ENCODE measurements around the gene ELP4. TPM values are rescaled to one million over a fixed set of nuclear protein-coding genes. Genes with fewer than 3 reads are reported as not detected.

The ELP4 gene
- total RNA-seq, 1 donor from 2014 or later: 25.6 TPM

GRCh38 chr11:31805037-31805628 lies 295.6 kb downstream of the ELP4 start:
- H3K4me3 ChIP-seq (ENCODE audit: low read length in 3 of 3): peak overlapping the region; percentile 43 to 63 (median 47)
- no peak overlapping the region for H3K27ac ChIP-seq (ENCODE audit: low read depth, low read length)
- H3K4me1 ChIP-seq (ENCODE audit: control insufficient read depth in 3 of 3, insufficient read depth in 3 of 3, low read length in 3 of 3): peaks cover 20 to 28% (median 23%) of the 10 kb centered on the region in 3 donors
- no peak overlapping the region for H3K9ac ChIP-seq (ENCODE audit: low read depth in 1 of 3, low read length in 3 of 3)
- H3K27me3 ChIP-seq (ENCODE audit: control insufficient read depth in 3 of 3, insufficient read depth in 3 of 3, low read length in 3 of 3): peaks cover 99% of the 10 kb centered on the region in 3 donors
- no peaks in the 10 kb centered on the region for H3K9me3 ChIP-seq (ENCODE audit: control insufficient read depth in 3 of 3, low read length in 3 of 3)
- H3K36me3 ChIP-seq (ENCODE audit: control insufficient read depth in 3 of 3, insufficient read depth in 3 of 3, low read length in 3 of 3): no peaks in the 10 kb centered on the region

GRCh38 chr11:31805629-31806185 lies 296.1 kb downstream of the ELP4 start:
- no peak overlapping the region for H3K9ac ChIP-seq (ENCODE audit: low read depth in 1 of 3, low read length in 3 of 3)
- peak overlapping the region in 1 of 3 donors; percentile 45 for H3K4me3 ChIP-seq (ENCODE audit: low read length in 3 of 3)
- H3K27me3 ChIP-seq (ENCODE audit: control insufficient read depth in 3 of 3, insufficient read depth in 3 of 3, low read length in 3 of 3): peaks cover 97 to 99% (median 99%) of the 10 kb centered on the region in 3 donors

GRCh38 chr11:31806186-31806927 lies 296.8 kb downstream of the ELP4 start:
- no peak overlapping the region for H3K27ac ChIP-seq (ENCODE audit: low read depth, low read length)
- no peaks in the 10 kb centered on the region for H3K36me3 ChIP-seq (ENCODE audit: control insufficient read depth in 3 of 3, insufficient read depth in 3 of 3, low read length in 3 of 3)
- peaks cover 97 to 99% (median 99%) of the 10 kb centered on the region in 3 donors for H3K27me3 ChIP-seq (ENCODE audit: control insufficient read depth in 3 of 3, insufficient read depth in 3 of 3, low read length in 3 of 3)
- H3K9ac ChIP-seq (ENCODE audit: low read depth in 1 of 3, low read length in 3 of 3): no peak overlapping the region
- H3K9me3 ChIP-seq (ENCODE audit: control insufficient read depth in 3 of 3, low read length in 3 of 3): no peaks in the 10 kb centered on the region
- peaks cover 29 to 35% (median 34%) of the 10 kb centered on the region in 3 donors for H3K4me1 ChIP-seq (ENCODE audit: control insufficient read depth in 3 of 3, insufficient read depth in 3 of 3, low read length in 3 of 3)
- H3K4me3 ChIP-seq (ENCODE audit: low read length in 3 of 3): no peak overlapping the region

More at GRCh38 chr11:31805629-31806185, 296.1 kb downstream of the ELP4 start:
- peaks cover 22 to 28% (median 28%) of the 10 kb centered on the region in 3 donors for H3K4me1 ChIP-seq (ENCODE audit: control insufficient read depth in 3 of 3, insufficient read depth in 3 of 3, low read length in 3 of 3)
- no peaks in the 10 kb centered on the region for H3K9me3 ChIP-seq (ENCODE audit: control insufficient read depth in 3 of 3, low read length in 3 of 3)
- H3K36me3 ChIP-seq (ENCODE audit: control insufficient read depth in 3 of 3, insufficient read depth in 3 of 3, low read length in 3 of 3): no peaks in the 10 kb centered on the region
- no peak overlapping the region for H3K27ac ChIP-seq (ENCODE audit: low read depth, low read length)

GRCh38 chr11:31806928-31807798 lies 297.6 kb downstream of the ELP4 start:
- Histone ChIP-seq H3K36me3 (ENCODE audit: control insufficient read depth in 3 of 3, insufficient read depth in 3 of 3, low read length in 3 of 3) (no peaks in the 10 kb centered on the region), H3K4me1 (ENCODE audit: control insufficient read depth in 3 of 3, insufficient read depth in 3 of 3, low read length in 3 of 3) (peaks cover 33 to 41% (median 40%) of the 10 kb centered on the region in 3 donors), H3K27ac (ENCODE audit: low read depth, low read length) (no peak overlapping the region), H3K4me3 (ENCODE audit: low read length in 3 of 3) (no peak overlapping the region), H3K9ac (ENCODE audit: low read depth in 1 of 3, low read length in 3 of 3) (no peak overlapping the region), H3K27me3 (ENCODE audit: control insufficient read depth in 3 of 3, insufficient read depth in 3 of 3, low read length in 3 of 3) (peaks cover 95 to 99% (median 98%) of the 10 kb centered on the region in 3 donors), H3K9me3 (ENCODE audit: control insufficient read depth in 3 of 3, low read length in 3 of 3) (no peaks in the 10 kb centered on the region)

GRCh38 chr11:31807799-31808667 lies 298.5 kb downstream of the ELP4 start:
- peaks cover 96 to 99% (median 99%) of the 10 kb centered on the region in 3 donors for H3K27me3 ChIP-seq (ENCODE audit: control insufficient read depth in 3 of 3, insufficient read depth in 3 of 3, low read length in 3 of 3)
- no peaks in the 10 kb centered on the region for H3K9me3 ChIP-seq (ENCODE audit: control insufficient read depth in 3 of 3, low read length in 3 of 3)
- no peaks in the 10 kb centered on the region for H3K36me3 ChIP-seq (ENCODE audit: control insufficient read depth in 3 of 3, insufficient read depth in 3 of 3, low read length in 3 of 3)
- peaks cover 42 to 49% (median 49%) of the 10 kb centered on the region in 3 donors for H3K4me1 ChIP-seq (ENCODE audit: control insufficient read depth in 3 of 3, insufficient read depth in 3 of 3, low read length in 3 of 3)
- no peak overlapping the region for H3K9ac ChIP-seq (ENCODE audit: low read depth in 1 of 3, low read length in 3 of 3)
- no peak overlapping the region for H3K4me3 ChIP-seq (ENCODE audit: low read length in 3 of 3)
- no peak overlapping the region for H3K27ac ChIP-seq (ENCODE audit: low read depth, low read length)

GRCh38 chr11:31808721-31809540 lies 299.4 kb downstream of the ELP4 start:
- H3K27ac ChIP-seq (ENCODE audit: low read depth, low read length): no peak overlapping the region

GRCh38 chr11:31809541-31809856 lies 299.9 kb downstream of the ELP4 start:
- peak overlapping the region in 1 of 3 donors; percentile 38 for H3K9ac ChIP-seq (ENCODE audit: low read depth in 1 of 3, low read length in 3 of 3)
- H3K27me3 ChIP-seq (ENCODE audit: control insufficient read depth in 3 of 3, insufficient read depth in 3 of 3, low read length in 3 of 3): peaks cover 94 to 99% (median 97%) of the 10 kb centered on the region in 3 donors
- no peaks in the 10 kb centered on the region for H3K36me3 ChIP-seq (ENCODE audit: control insufficient read depth in 3 of 3, insufficient read depth in 3 of 3, low read length in 3 of 3)
- H3K9me3 ChIP-seq (ENCODE audit: control insufficient read depth in 3 of 3, low read length in 3 of 3): no peaks in the 10 kb centered on the region
- H3K27ac ChIP-seq (ENCODE audit: low read depth, low read length): no peak overlapping the region
- H3K4me1 ChIP-seq (ENCODE audit: control insufficient read depth in 3 of 3, insufficient read depth in 3 of 3, low read length in 3 of 3): peaks cover 49 to 57% (median 57%) of the 10 kb centered on the region in 3 donors
- H3K4me3 ChIP-seq (ENCODE audit: low read length in 3 of 3): peak overlapping the region in 1 of 3 donors; percentile 59

More at GRCh38 chr11:31808721-31809540, 299.4 kb downstream of the ELP4 start:
- Histone ChIP-seq H3K27me3 (ENCODE audit: control insufficient read depth in 3 of 3, insufficient read depth in 3 of 3, low read length in 3 of 3) (peaks cover 94 to 99% (median 97%) of the 10 kb centered on the region in 3 donors), H3K36me3 (ENCODE audit: control insufficient read depth in 3 of 3, insufficient read depth in 3 of 3, low read length in 3 of 3) (no peaks in the 10 kb centered on the region), H3K9ac (ENCODE audit: low read depth in 1 of 3, low read length in 3 of 3) (no peak overlapping the region), H3K9me3 (ENCODE audit: control insufficient read depth in 3 of 3, low read length in 3 of 3) (no peaks in the 10 kb centered on the region), H3K4me3 (ENCODE audit: low read length in 3 of 3) (no peak overlapping the region), H3K4me1 (ENCODE audit: control insufficient read depth in 3 of 3, insufficient read depth in 3 of 3, low read length in 3 of 3) (peaks cover 48 to 56% (median 56%) of the 10 kb centered on the region in 3 donors)

- Histone ChIP-seq H3K4me1 (ENCODE audit: control insufficient read depth in 3 of 3, insufficient read depth in 3 of 3, low read length in 3 of 3) (peaks cover 48 to 57% (median 57%) of the 10 kb centered on the region in 3 donors), H3K27me3 (ENCODE audit: control insufficient read depth in 3 of 3, insufficient read depth in 3 of 3, low read length in 3 of 3) (peaks cover 94 to 99% (median 97%) of the 10 kb centered on the region in 3 donors)
Measured at GRCh38 chr11:31809857-31810778, 300.6 kb downstream of the ELP4 start.

More at GRCh38 chr11:31809857-31810778, 300.6 kb downstream of the ELP4 start:
- H3K9ac ChIP-seq (ENCODE audit: low read depth in 1 of 3, low read length in 3 of 3): peak overlapping the region; percentile 38 to 54 (median 43)
- H3K27ac ChIP-seq (ENCODE audit: low read depth, low read length): no peak overlapping the region
- no peaks in the 10 kb centered on the region for H3K36me3 ChIP-seq (ENCODE audit: control insufficient read depth in 3 of 3, insufficient read depth in 3 of 3, low read length in 3 of 3)
- H3K4me3 ChIP-seq (ENCODE audit: low read length in 3 of 3): peak overlapping the region in 2 of 3 donors; percentile 59 to 65
- H3K9me3 ChIP-seq (ENCODE audit: control insufficient read depth in 3 of 3, low read length in 3 of 3): no peaks in the 10 kb centered on the region
